HEK293 (cell line): Measurements from ENCODE around the gene SHISAL1.

ENCODE experiments used
- CTCF ChIA-PET: fragments of 350-600 bp; formaldehyde crosslinking; extraction: SDS; loops from one replicate; lab custom pipeline; 2021; ENCODE audit warnings: antibody characterized with exemption; lab: Yijun Ruan, JAX
- POLR2A ChIA-PET: fragments of 300-600 bp; formaldehyde crosslinking; extraction: SDS; loops from one replicate; lab custom pipeline; 2020; ENCODE audit warnings: antibody characterized with exemption, inconsistent platforms; lab: Yijun Ruan, JAX
- H3K27ac ChIP-seq: fragments of 200-500 bp; sonication (Bioruptor generic); 2 replicates; pipeline ENCODE4 v1.5.1; 2014; ENCODE audit warnings: low read depth, low read length, control low read depth, inconsistent platforms; ENCODE audit errors: extremely low read depth
- H3K36me3 ChIP-seq, 2 experiments: fragments of 200-500 bp in 1 of 2; sonication (Bioruptor generic) in 1 of 2; 1 replicate in 1 of 2; 2 replicates in 1 of 2; pipeline ENCODE4 v1.5.1; 2014 to 2017; ENCODE audit warnings: inconsistent platforms in 2 of 2, low read length in 2 of 2; ENCODE audit not compliant: control insufficient read depth in 2 of 2, insufficient read depth in 1 of 2
- H3K4me1 ChIP-seq: fragments of 200-500 bp; sonication (Bioruptor generic); 2 replicates; pipeline ENCODE4 v1.5.1; 2014; ENCODE audit warnings: mild to moderate bottlenecking, low read length, inconsistent platforms; ENCODE audit not compliant: control insufficient read depth, insufficient read depth
- H3K4me3 ChIP-seq: 2 replicates; pipeline ENCODE4 v1.5.1; 2011; ENCODE audit warnings: low read depth, mild to moderate bottlenecking, control low read depth, low read length, moderate library complexity
- H3K9me3 ChIP-seq: fragments of 200-500 bp; sonication (Bioruptor generic); 2 replicates; pipeline ENCODE4 v1.5.1; 2014; ENCODE audit warnings: low read depth, low read length, inconsistent platforms; ENCODE audit not compliant: control insufficient read depth, insufficient read depth
- GLIS2 ChIP-seq: fragments of 450-650 bp; formaldehyde crosslinking; IDR thresholded peaks from 2 replicates; pipeline ENCODE4 v1.5.1; 2016; ENCODE audit warnings: missing biosample characterization, missing genetic modification characterization
- KLF8 ChIP-seq: fragments of 450-650 bp; formaldehyde crosslinking; IDR thresholded peaks from 2 replicates; pipeline ENCODE4 v1.5.1; 2016; ENCODE audit warnings: missing biosample characterization, missing genetic modification characterization
- REPIN1 ChIP-seq: fragments of 450-650 bp; formaldehyde crosslinking; IDR thresholded peaks from 2 replicates; pipeline ENCODE4 v1.5.1; 2017; ENCODE audit warnings: missing biosample characterization, missing genetic modification characterization, low read depth
- WT1 ChIP-seq: fragments of 450-650 bp; formaldehyde crosslinking; IDR thresholded peaks from 2 replicates; pipeline ENCODE4 v1.5.1; 2016; ENCODE audit warnings: missing biosample characterization, missing genetic modification characterization
- YY2 ChIP-seq: fragments of 450-650 bp; formaldehyde crosslinking; IDR thresholded peaks from 2 replicates; pipeline ENCODE4 v1.5.1; 2016; ENCODE audit warnings: missing biosample characterization, missing genetic modification characterization
- ZBTB1 ChIP-seq: fragments of 450-650 bp; formaldehyde crosslinking; IDR thresholded peaks from 2 replicates; pipeline ENCODE4 v1.5.1; 2016; ENCODE audit warnings: missing biosample characterization, missing genetic modification characterization
- ZFHX2 ChIP-seq: fragments of 450-650 bp; formaldehyde crosslinking; conservative IDR thresholded peaks from 2 replicates; pipeline ENCODE4 v1.5.1; 2016; ENCODE audit warnings: missing biosample characterization, missing genetic modification characterization
- ZNF175 ChIP-seq: fragments of 450-650 bp; formaldehyde crosslinking; IDR thresholded peaks from 2 replicates; pipeline ENCODE4 v1.5.1; 2016; ENCODE audit warnings: missing biosample characterization, missing genetic modification characterization
- ZNF2 ChIP-seq: fragments of 450-650 bp; formaldehyde crosslinking; IDR thresholded peaks from 2 replicates; pipeline ENCODE4 v1.5.1; 2016; ENCODE audit warnings: missing biosample characterization, missing genetic modification characterization
- ZNF23 ChIP-seq: fragments of 450-650 bp; formaldehyde crosslinking; IDR thresholded peaks from 2 replicates; pipeline ENCODE4 v1.5.1; 2016; ENCODE audit warnings: missing biosample characterization, missing genetic modification characterization, borderline replicate concordance
- ZNF311 ChIP-seq: fragments of 450-650 bp; formaldehyde crosslinking; IDR thresholded peaks from 2 replicates; pipeline ENCODE4 v1.5.1; 2017; ENCODE audit warnings: missing biosample characterization, missing genetic modification characterization, borderline replicate concordance
- ZNF423 ChIP-seq: fragments of 450-650 bp; formaldehyde crosslinking; IDR thresholded peaks from 2 replicates; pipeline ENCODE4 v1.5.1; 2016; ENCODE audit warnings: missing biosample characterization, missing genetic modification characterization
- ZNF549 ChIP-seq: fragments of 450-650 bp; IDR thresholded peaks from 2 replicates; pipeline ENCODE4 v1.5.1; 2018; ENCODE audit warnings: missing biosample characterization, missing genetic modification characterization, mild to moderate bottlenecking, inconsistent platforms, moderate library complexity
- ZNF600 ChIP-seq: fragments of 450-650 bp; formaldehyde crosslinking; IDR thresholded peaks from 2 replicates; pipeline ENCODE4 v1.5.1; 2016; ENCODE audit warnings: missing biosample characterization, missing genetic modification characterization
- ZNF610 ChIP-seq: fragments of 450-650 bp; formaldehyde crosslinking; IDR thresholded peaks from 2 replicates; pipeline ENCODE4 v1.5.1; 2016; ENCODE audit warnings: missing biosample characterization, missing genetic modification characterization, borderline replicate concordance
- ZNF623 ChIP-seq: fragments of 450-650 bp; formaldehyde crosslinking; IDR thresholded peaks from 2 replicates; pipeline ENCODE4 v1.5.1; 2016; ENCODE audit warnings: missing biosample characterization, missing genetic modification characterization
- ZNF624 ChIP-seq: fragments of 450-650 bp; formaldehyde crosslinking; IDR thresholded peaks from 2 replicates; pipeline ENCODE4 v1.5.1; 2017; ENCODE audit warnings: missing biosample characterization, missing genetic modification characterization
- ZNF658 ChIP-seq: fragments of 450-650 bp; formaldehyde crosslinking; IDR thresholded peaks from 2 replicates; pipeline ENCODE4; 2016; ENCODE audit warnings: missing biosample characterization, missing genetic modification characterization
- ZNF670 ChIP-seq: fragments of 450-650 bp; formaldehyde crosslinking; IDR thresholded peaks from 2 replicates; pipeline ENCODE4 v1.5.1; 2016; ENCODE audit warnings: missing biosample characterization, missing genetic modification characterization, low read depth
- ZNF701 ChIP-seq: fragments of 450-650 bp; formaldehyde crosslinking; IDR thresholded peaks from 2 replicates; pipeline ENCODE4 v1.5.1; 2016; ENCODE audit warnings: missing biosample characterization, missing genetic modification characterization
- ZNF776 ChIP-seq: fragments of 450-650 bp; formaldehyde crosslinking; IDR thresholded peaks from 2 replicates; pipeline ENCODE4 v1.5.0; 2017; ENCODE audit warnings: missing biosample characterization, missing genetic modification characterization, borderline replicate concordance
- ZNF777 ChIP-seq: fragments of 450-650 bp; formaldehyde crosslinking; IDR thresholded peaks from 2 replicates; pipeline ENCODE4 v1.5.1; 2017; ENCODE audit warnings: missing biosample characterization, missing genetic modification characterization, borderline replicate concordance
- ZNF830 ChIP-seq: fragments of 450-650 bp; IDR thresholded peaks from 2 replicates; pipeline ENCODE4 v1.5.0; 2018; ENCODE audit warnings: missing biosample characterization, missing genetic modification characterization, low read depth, mild to moderate bottlenecking, moderate library complexity
- TF ChIP-seq, protein P1 (sequence below): fragments of 450-650 bp; formaldehyde crosslinking; IDR thresholded peaks from 2 replicates; pipeline ENCODE4 v1.5.1; 2016; ENCODE audit warnings: missing biosample characterization, missing genetic modification characterization
- TF ChIP-seq, protein P2 (sequence below): fragments of 450-650 bp; formaldehyde crosslinking; IDR thresholded peaks from 2 replicates; pipeline ENCODE4 v1.5.1; 2016; ENCODE audit warnings: missing biosample characterization, missing genetic modification characterization

The SHISAL1 gene

GRCh38 chr22:44248926-44249325, 63.8 kb downstream of the SHISAL1 start (continued):
- TF ChIP-seq ZNF776 (tag by site-specific recombination) = no peak
- no peak for TF ChIP-seq ZNF600 (tag by site-specific recombination)
- TF ChIP-seq ZNF549 (tag by site-specific recombination) = no peak
- TF ChIP-seq ZNF175 = no peak
- TF ChIP-seq, all 188 proteins: peak for 0

- ChIA-PET CTCF (no interaction called here), POLR2A (no interaction called here)
- Histone ChIP-seq H3K9me3 (no peaks in the 10 kb centered on the region; the same call in 1 of the 2 replicates), H3K4me3 (no peak overlapping the region), H3K27ac (no peak overlapping the region), H3K4me1 (no peaks in the 10 kb centered on the region), H3K36me3 (no peaks in the 10 kb centered on the region)
- TF ChIP-seq, protein P1, sequence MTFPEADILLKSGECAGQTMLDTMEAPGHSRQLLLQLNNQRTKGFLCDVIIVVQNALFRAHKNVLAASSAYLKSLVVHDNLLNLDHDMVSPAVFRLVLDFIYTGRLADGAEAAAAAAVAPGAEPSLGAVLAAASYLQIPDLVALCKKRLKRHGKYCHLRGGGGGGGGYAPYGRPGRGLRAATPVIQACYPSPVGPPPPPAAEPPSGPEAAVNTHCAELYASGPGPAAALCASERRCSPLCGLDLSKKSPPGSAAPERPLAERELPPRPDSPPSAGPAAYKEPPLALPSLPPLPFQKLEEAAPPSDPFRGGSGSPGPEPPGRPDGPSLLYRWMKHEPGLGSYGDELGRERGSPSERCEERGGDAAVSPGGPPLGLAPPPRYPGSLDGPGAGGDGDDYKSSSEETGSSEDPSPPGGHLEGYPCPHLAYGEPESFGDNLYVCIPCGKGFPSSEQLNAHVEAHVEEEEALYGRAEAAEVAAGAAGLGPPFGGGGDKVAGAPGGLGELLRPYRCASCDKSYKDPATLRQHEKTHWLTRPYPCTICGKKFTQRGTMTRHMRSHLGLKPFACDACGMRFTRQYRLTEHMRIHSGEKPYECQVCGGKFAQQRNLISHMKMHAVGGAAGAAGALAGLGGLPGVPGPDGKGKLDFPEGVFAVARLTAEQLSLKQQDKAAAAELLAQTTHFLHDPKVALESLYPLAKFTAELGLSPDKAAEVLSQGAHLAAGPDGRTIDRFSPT (tag by site-specific recombination) = no peak
- TF ChIP-seq ZNF623 = peak; percentile 50
Measured at GRCh38 chr22:44247923-44248892, 64.5 kb downstream of the SHISAL1 start.

GRCh38 chr22:44247346-44247745, 65.4 kb downstream of the SHISAL1 start:
- Histone ChIP-seq H3K4me1 (no peaks in the 10 kb centered on the region), H3K36me3 (no peaks in the 10 kb centered on the region), H3K4me3 (no peak overlapping the region), H3K9me3 (no peaks in the 10 kb centered on the region; the same call in 1 of the 2 replicates), H3K27ac (no peak overlapping the region)
- ChIA-PET CTCF (interaction anchor here (0.6 kb wide), 1 partner anchor 326 kb away, joined by 3 read pairs; no protein-coding TSS in a partner anchor), POLR2A (no interaction called here)
- no peak for TF ChIP-seq YY2 (tag by site-specific recombination)
- TF ChIP-seq, protein P2, sequence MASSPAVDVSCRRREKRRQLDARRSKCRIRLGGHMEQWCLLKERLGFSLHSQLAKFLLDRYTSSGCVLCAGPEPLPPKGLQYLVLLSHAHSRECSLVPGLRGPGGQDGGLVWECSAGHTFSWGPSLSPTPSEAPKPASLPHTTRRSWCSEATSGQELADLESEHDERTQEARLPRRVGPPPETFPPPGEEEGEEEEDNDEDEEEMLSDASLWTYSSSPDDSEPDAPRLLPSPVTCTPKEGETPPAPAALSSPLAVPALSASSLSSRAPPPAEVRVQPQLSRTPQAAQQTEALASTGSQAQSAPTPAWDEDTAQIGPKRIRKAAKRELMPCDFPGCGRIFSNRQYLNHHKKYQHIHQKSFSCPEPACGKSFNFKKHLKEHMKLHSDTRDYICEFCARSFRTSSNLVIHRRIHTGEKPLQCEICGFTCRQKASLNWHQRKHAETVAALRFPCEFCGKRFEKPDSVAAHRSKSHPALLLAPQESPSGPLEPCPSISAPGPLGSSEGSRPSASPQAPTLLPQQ (tag by site-specific recombination) = no peak
- TF ChIP-seq ZNF600 (tag by site-specific recombination) = no peak
- no peak for TF ChIP-seq KLF8 (tag by site-specific recombination)
- TF ChIP-seq ZNF830 = no peak
- TF ChIP-seq ZNF658 = no peak
- no peak for TF ChIP-seq ZFHX2 (tag by site-specific recombination)
- no peak for TF ChIP-seq ZNF23
- TF ChIP-seq ZNF624 (tag by site-specific recombination) = no peak
- no peak for TF ChIP-seq GLIS2 (tag by site-specific recombination)
- no peak for TF ChIP-seq WT1 (tag by site-specific recombination)
- TF ChIP-seq ZBTB1 = no peak
- TF ChIP-seq ZNF311 (tag by site-specific recombination) = no peak
- no peak for TF ChIP-seq ZNF777
- TF ChIP-seq ZNF610 (tag by site-specific recombination) = no peak
- no peak for TF ChIP-seq ZNF670
- no peak for TF ChIP-seq ZNF2 (tag by site-specific recombination)
- no peak for TF ChIP-seq ZNF701
- no peak for TF ChIP-seq REPIN1
- TF ChIP-seq ZNF423 = no peak
